ENCODE data around the gene LEMD1. TPM values are rescaled to one million over a fixed set of nuclear protein-coding genes. Genes with fewer than 3 reads are reported as not detected.

Gene LEMD1
- total and polyA plus RNA-seq, 4 donors, result 0.72 to 1.5 (median 1.1) TPM

GRCh38 chr1:205440121-205440475 is 18.2 kb upstream of the LEMD1 start:
- 81 to 85% methylated on average over 5 of the region's 5 CpGs for WGBS, 2 donors

DNA sequence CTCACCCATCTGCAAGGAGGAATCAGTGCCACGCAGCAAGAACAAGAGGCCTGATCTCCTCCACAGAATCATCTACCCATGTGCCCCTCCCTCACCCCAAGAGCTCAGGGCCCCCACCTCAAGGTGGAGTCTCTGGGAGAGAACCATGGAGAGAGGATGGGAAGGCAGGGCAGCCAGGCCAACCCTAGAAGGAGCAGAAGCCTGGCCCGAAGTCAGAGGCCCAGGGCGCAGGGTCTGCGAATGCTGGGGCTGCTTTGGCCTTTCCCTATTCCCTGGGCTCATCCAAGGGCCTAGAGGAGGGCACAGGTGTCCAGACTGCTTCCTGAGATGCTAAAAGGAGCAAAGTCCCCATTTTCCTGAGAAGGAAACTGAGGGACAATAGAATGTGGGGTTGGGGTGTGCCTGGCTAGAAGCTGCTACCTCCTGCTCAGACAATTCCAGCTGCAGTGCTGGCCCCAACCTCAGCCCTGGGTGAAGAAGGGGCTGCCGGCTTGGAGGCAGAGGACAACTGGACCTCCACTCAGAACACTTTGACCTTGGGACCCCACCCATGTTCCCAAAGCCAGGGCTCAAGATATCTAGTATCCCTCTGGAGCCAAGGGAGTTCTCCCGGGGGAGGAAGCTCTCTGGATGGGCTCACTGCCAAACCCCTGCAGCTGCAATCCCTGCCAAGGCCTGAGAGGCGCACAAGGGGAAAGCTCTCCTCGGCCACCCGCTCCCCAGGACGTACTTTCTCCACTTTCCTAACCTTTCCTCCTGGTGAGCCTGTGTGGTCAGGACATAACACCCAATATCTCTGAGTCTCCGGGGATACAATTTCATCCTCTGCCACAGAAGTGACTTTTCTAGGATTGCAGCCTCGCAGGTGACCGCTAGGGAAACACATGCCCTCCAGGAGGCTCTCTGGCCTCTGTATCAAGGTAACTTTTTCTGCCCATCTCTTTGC is 16.6 kb upstream of the LEMD1 start:
- Histone ChIP-seq H3K4me3 (no peak overlapping the region), H3K9ac (ENCODE audit: insufficient read depth in 1 of 2, low read length in 2 of 2) (no peak overlapping the region), H3K27me3 (ENCODE audit: control insufficient read depth in 3 of 3, insufficient read depth in 3 of 3, low read length in 2 of 3) (no peaks in the 10 kb centered on the region), H3K4me1 (ENCODE audit: control insufficient read depth in 5 of 5, insufficient read depth in 5 of 5, low read length in 5 of 5) (peaks cover 0 to 37% (median 18%) of the 10 kb centered on the region in 5 donors), H3K27ac (ENCODE audit: low read depth in 1 of 2, low read length in 1 of 2) (no peak overlapping the region), H3K36me3 (ENCODE audit: control insufficient read depth in 4 of 4, insufficient read depth in 4 of 4, low read length in 4 of 4) (no peaks in the 10 kb centered on the region), H3K9me3 (ENCODE audit: control insufficient read depth in 4 of 4, insufficient read depth in 3 of 4, low read length in 3 of 4) (no peaks in the 10 kb centered on the region)
- TF ChIP-seq, protein P1, sequence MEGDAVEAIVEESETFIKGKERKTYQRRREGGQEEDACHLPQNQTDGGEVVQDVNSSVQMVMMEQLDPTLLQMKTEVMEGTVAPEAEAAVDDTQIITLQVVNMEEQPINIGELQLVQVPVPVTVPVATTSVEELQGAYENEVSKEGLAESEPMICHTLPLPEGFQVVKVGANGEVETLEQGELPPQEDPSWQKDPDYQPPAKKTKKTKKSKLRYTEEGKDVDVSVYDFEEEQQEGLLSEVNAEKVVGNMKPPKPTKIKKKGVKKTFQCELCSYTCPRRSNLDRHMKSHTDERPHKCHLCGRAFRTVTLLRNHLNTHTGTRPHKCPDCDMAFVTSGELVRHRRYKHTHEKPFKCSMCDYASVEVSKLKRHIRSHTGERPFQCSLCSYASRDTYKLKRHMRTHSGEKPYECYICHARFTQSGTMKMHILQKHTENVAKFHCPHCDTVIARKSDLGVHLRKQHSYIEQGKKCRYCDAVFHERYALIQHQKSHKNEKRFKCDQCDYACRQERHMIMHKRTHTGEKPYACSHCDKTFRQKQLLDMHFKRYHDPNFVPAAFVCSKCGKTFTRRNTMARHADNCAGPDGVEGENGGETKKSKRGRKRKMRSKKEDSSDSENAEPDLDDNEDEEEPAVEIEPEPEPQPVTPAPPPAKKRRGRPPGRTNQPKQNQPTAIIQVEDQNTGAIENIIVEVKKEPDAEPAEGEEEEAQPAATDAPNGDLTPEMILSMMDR (IDR thresholded peaks at IDR 0.05; ENCODE audit: control extremely low read depth, extremely low read depth), result peak; percentile 22
- 48 to 56% methylated on average over 13 of the region's 13 CpGs for WGBS, 2 donors
- DNase-seq (peak; percentile 89 to 93 (median 90)), ATAC-seq (ENCODE audit: insufficient read depth, low FRiP score) (no peak)

More at GRCh38 chr1:205440121-205440475, 18.2 kb upstream of the LEMD1 start:
- Histone ChIP-seq H3K4me1 (ENCODE audit: control insufficient read depth in 5 of 5, insufficient read depth in 5 of 5, low read length in 5 of 5) (peaks cover 0 to 44% (median 22%) of the 10 kb centered on the region in 5 donors), H3K4me3 (no peak overlapping the region), H3K27me3 (ENCODE audit: control insufficient read depth in 3 of 3, insufficient read depth in 3 of 3, low read length in 2 of 3) (no peaks in the 10 kb centered on the region), H3K9me3 (ENCODE audit: control insufficient read depth in 4 of 4, insufficient read depth in 3 of 4, low read length in 3 of 4) (no peaks in the 10 kb centered on the region), H3K27ac (ENCODE audit: low read depth in 1 of 2, low read length in 1 of 2) (no peak overlapping the region), H3K9ac (ENCODE audit: insufficient read depth in 1 of 2, low read length in 2 of 2) (no peak overlapping the region), H3K36me3 (ENCODE audit: control insufficient read depth in 4 of 4, insufficient read depth in 4 of 4, low read length in 4 of 4) (no peaks in the 10 kb centered on the region)
- no peak for ATAC-seq (ENCODE audit: insufficient read depth, low FRiP score)
- DNase-seq, result no peak
- TF ChIP-seq, protein P1 (IDR thresholded peaks at IDR 0.05; ENCODE audit: control extremely low read depth, extremely low read depth), result no peak

DNA sequence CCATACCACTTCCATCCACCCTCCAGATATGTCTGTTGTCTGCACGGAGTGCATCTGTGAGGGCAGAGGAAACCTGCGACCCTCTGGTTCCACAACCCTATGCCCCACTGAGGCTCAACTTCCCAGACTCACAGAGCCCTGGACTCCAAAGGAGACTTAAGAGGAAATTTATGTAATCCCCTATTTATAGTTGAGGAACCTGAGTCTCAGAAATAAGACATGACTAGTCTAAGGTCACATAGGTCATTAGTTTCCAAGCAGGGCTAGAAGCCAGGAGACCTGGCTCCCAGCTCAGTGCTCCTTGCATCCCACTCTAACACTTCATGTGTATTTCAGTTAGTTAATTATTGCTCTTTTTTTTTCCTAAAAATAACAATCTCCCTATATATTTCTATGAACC is 15.7 kb upstream of the LEMD1 start:
- Histone ChIP-seq H3K9me3 (ENCODE audit: control insufficient read depth in 4 of 4, insufficient read depth in 3 of 4, low read length in 3 of 4) (no peaks in the 10 kb centered on the region), H3K4me3 (no peak overlapping the region), H3K36me3 (ENCODE audit: control insufficient read depth in 4 of 4, insufficient read depth in 4 of 4, low read length in 4 of 4) (no peaks in the 10 kb centered on the region), H3K27ac (ENCODE audit: low read depth in 1 of 2, low read length in 1 of 2) (no peak overlapping the region), H3K27me3 (ENCODE audit: control insufficient read depth in 3 of 3, insufficient read depth in 3 of 3, low read length in 2 of 3) (no peaks in the 10 kb centered on the region), H3K9ac (ENCODE audit: insufficient read depth in 1 of 2, low read length in 2 of 2) (no peak overlapping the region), H3K4me1 (ENCODE audit: control insufficient read depth in 5 of 5, insufficient read depth in 5 of 5, low read length in 5 of 5) (peaks cover 0 to 37% (median 18%) of the 10 kb centered on the region in 5 donors)
- WGBS, 2 donors, result 91 to 96% methylated on average over 2 of the region's 2 CpGs
- TF ChIP-seq, protein P1 (IDR thresholded peaks at IDR 0.05; ENCODE audit: control extremely low read depth, extremely low read depth), result no peak
- ATAC-seq (ENCODE audit: insufficient read depth, low FRiP score) (no peak), DNase-seq (no peak)
